DMS53 treated with DMSO at 0.1 percent for 48 hours (cell line): Measurements from ENCODE around the gene C1orf210.

ENCODE experiments used
- DNase-seq: peaks from one replicate; lab custom pipeline; 2025; ENCODE audit not compliant: unreplicated experiment; lab: John Stamatoyannopoulos, UW

C1orf210 gene

DNA sequence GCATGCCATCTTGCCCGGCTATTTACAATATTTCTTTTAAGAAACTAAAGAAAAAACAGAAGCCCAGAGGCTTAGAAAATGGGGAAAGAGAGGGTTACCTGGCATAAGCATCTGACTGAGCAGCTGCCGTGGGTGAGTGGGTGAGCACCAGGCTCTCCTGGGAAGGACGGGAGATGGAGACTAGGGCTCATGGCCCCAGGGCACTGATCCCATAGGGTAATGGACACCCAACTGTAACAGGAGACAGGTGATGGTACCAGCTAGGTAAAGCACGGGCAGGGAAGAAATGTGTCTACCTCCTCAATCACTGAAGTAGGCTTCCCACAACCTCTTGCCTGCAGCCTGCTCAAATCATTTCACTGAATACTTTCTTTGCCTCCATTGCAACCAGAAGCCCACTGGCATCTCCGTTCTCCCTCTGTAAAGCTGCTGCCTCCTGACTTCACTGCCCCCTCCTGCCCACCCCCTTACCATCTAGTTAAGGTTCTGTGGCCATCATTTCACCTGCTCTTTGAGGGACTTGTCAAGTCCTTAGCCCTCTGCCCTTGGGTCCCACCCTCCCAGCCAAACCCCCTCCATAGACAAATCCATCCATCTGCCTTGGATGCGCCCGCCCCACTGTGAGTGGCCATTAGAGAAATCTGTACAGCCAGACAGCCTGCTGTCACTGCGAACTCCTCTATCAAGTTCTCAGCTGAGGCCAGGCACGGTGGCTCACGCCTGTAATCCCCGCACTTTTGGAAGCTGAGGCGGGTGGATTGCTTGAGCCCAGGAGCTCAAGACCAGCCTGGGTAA is 9.4 kb downstream of the C1orf210 start:
- no peak for DNase-seq

DNA sequence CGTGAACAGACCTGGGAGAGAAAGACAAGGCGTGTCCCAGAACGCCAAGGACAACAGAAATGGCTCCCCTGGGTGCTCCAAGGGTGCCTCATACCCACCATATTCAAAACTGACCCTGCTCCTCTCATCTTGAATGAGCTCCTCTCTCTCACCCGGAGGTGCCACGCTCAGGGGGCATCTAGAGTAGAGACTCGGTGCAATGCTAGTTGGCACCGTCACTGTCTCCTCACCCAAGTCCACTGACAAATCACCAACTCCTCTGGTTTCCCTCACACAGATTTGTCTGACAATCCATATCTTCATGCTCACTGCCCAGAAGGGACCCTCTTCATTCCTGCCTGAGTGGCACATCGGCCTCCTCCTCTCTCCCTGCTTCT is 10.6 kb downstream of the C1orf210 start:
- DNase-seq = no peak

DNA sequence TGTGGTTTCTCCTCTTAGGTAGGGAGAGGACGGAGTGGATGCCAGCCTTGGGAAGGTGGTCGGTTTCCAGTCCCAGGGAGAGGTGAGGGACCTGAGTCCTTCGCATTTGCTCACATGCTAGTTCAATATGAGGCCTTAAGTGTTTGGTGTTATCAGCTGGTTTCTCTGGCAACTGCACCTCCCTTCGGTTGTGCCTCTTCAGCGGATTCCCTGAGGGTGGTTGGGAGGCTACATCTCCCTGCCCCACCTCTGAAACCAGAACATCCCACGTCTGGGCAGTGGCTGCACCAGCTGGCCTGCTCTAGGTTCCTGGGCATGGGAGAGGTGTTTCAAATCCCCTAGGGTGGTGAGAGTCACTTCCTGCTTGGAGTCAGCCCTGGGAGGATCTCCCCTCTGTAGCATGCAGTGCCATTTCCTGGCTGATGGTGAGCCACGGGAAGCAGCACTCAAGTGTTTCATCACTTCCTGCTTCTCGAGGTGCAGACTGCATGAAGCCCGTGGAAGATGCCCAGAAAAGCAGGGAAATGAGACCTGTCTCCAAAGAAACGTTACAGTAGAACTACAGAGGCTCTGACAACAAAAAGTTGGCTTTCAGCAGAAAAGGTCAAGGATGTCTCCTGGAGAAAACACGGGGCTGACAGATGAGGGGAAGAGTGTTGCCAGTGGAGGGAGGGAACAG is 11.1 kb downstream of the C1orf210 start:
- DNase-seq = peak; percentile 83

DNA sequence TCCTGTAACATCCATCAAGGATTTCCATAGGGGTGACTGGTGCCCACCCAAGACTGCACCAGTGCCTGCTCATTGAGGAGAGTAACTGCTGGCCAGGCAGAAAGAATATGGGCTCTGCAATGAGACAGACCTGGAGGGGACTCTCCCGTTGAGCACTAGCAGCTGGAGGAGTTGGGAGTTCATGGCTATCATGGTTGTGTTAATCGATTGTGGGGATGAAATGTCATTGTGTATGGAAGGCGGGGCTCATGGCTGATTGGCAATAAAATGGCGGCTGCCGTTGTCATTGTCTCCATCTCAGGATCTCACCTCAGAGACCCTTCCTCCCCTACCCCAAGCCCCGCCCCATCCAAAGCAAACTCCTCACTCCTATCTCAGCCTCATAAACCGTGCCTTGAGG is 11.7 kb downstream of the C1orf210 start:
- DNase-seq = no peak

- no peak for DNase-seq
These were observed 12.5 kb downstream of the C1orf210 start for GRCh38 chr1:43272576-43273571.

GRCh38 chr1:43272161-43272560 is 13.2 kb downstream of the C1orf210 start:
- no peak for DNase-seq

GRCh38 chr1:43271186-43272118 is 13.9 kb downstream of the C1orf210 start:
- no peak for DNase-seq

DNA sequence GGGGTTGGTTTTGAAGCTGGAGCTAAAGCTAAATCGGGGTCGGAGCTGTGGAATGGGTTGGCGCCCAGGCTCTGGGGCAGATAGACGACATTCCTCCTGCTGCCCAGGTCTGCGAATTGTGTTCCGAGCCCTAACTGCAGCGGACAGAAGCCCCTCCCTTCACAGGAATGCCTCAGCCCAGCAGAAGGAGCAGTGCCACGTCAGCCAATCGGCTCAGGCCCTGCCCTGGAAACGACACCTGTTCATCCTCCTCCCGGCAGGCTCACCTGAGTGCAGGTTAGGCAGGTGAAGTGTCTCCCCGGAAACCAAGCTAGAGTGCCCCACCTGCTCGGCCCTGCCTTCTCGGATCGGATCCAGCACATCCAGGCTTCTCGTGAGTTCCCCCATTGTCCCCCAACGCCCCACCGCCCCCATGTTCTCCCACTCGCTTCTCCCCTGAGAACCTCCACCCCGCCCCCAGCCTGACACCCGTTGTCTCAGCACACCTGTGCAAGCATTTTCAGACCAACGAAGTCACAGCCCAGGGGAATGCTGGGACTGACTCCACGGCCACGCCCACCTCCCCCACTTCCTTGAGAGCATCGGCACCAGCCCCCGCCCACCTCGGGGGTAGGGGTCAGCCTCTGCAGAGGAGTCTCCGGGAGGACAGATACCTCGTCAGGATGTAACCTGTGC is 14.8 kb downstream of the C1orf210 start:
- peak; percentile 92 for DNase-seq

DNA sequence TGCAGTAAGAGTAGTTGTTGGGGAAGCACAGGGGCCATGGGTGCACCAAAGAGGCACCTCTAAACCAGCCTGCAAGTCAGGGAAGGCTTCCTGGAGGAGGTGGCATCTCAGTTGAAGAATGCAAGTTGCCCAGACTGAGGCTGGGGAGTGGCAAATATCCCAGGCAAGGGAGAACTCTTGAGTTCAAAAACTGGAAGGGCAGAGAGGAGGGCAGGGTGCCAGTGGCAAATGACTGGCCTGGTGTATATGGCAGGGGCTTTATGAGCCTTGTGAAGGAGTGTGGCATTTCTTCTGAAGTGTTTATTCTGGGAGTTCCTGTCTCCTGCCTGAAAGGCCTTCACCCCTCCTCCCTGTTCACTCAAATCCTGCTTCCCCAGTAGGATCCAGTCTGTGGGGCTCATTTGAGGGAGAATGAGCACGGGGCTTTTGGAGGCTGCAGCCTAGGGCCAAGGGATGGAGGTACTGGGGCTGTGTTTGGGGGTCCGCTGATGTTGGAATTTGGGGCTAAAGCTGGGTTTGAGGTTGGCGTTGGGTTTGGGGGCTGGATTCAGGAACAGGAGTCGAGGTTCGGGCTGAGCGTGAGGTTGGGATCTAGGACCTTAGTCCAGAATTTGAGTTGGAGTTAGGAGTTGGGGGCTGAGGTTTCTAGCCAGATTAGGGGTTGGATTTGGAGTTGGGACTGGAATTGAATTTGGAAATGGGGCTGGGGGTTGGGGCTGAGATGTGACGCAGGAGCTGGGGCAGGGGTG is 15.6 kb downstream of the C1orf210 start, which contains the start of gene TMEM125:
TMEM125 (plus strand) TSS at position 357 of the 749 bp plus-strand sequence. CDS start 2,740 bp downstream, outside the sequence.
- peak; percentile 56 for DNase-seq

DNA sequence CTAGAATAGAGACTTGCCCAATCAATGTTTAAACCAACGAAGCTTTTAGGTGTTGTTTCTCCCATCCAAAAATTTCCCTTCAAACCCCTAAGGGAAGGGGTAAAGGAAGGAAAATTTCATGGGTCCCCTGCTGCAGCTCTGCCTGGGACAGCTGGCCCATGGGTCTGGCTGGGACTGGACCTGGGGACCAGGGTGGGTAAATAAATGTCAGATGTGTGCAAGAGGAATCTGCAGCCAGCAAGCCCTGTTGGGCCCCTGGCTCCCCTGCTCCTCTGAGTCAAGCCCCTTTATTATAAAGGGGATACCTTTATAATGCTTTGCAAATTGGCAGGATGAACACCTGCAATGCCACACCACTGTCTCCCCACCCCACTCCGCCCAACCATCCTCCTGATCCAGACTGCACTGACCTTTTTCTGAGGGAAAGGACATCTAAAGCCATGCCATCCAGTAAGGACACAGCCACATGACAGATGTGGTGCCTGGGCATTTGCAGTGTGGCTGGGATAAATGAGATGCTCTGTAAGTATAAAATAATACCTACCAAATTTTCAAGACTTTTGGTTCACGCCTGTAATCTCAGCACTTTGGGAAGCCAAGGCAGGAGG is 17.5 kb downstream of the C1orf210 start:
- no peak for DNase-seq

DNA sequence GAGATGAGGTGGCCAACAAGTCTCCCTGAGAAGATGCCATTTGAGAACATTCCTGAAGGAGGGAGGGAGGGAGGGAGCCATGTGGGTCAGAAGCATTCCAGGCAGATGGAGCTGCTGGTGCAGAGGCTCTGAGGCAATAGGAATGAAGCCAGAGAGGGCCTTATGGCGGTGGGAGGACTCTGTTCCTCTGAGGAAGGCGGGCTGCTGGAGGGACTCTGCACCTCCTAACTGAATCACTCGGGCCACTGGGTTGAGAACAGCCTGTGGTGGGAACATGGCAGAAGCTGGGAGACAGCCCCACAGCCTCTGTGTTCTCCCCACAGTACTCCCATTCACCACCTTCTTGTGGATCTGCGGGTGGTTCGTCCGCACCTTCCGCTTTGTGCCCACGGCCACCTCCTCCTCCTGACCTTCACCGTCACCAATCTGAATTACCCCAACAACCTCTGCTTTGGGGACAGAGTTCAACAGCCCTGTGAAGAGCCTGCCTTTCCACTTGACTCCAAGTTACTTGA is 18.0 kb downstream of the C1orf210 start:
- no peak for DNase-seq

DNA sequence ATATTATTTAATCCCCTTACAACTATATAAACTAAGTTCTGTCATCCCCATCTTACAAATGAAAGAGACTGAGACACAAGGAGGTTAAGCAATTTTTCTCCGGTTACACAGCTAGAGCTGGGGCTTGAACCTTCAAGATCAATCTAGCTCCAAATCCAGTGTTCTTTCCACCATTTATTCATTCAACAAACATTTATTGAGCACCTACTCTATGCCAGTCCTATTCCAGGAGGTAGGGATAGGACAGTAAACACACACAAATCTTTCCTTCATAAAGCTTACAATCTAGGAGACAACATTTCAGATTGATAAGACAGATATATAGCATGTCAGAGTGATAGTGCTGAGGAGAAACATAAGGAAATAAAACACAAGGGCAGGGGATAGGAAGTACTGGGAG is 18.5 kb downstream of the C1orf210 start:
- no peak for DNase-seq

DNA sequence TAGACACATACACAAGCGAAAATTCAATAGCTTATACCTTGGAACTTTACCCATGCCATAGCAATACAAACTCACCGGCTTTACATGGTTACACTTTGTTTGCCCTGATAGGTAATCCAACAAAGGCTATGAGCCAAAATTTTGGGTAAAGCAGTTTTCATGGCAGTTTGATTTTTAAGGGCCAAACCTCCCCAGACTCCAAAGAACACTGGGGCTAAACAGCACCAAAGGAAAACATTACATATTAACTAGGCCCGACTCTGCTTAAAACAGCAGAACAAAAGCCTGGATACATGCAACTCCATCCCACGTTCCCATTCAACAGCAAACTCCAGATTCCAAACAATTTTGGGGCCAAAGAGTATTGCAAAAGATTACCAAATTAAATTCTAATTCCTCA is 19.9 kb downstream of the C1orf210 start:
- no peak for DNase-seq

DNA sequence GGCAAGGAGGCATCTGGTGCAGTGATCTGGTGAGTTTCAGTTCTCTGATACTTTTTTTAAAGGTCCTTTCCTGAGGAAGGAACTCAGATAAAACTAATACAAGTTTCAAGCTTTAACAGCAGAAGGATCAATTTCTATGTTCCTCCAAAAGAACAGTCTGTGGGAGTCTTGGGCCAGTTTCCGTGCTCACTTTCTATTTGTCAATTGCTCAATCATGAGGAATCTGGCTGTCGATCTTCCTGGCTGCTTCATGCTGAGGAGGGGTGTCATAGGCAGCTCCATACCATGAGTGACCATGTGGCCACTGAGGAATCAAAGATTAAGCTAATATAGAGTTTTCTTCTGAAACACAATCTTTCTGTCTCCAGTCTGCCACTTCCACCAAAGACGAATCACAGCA is 27.0 kb downstream of the C1orf210 start:
- no peak for DNase-seq

DNA sequence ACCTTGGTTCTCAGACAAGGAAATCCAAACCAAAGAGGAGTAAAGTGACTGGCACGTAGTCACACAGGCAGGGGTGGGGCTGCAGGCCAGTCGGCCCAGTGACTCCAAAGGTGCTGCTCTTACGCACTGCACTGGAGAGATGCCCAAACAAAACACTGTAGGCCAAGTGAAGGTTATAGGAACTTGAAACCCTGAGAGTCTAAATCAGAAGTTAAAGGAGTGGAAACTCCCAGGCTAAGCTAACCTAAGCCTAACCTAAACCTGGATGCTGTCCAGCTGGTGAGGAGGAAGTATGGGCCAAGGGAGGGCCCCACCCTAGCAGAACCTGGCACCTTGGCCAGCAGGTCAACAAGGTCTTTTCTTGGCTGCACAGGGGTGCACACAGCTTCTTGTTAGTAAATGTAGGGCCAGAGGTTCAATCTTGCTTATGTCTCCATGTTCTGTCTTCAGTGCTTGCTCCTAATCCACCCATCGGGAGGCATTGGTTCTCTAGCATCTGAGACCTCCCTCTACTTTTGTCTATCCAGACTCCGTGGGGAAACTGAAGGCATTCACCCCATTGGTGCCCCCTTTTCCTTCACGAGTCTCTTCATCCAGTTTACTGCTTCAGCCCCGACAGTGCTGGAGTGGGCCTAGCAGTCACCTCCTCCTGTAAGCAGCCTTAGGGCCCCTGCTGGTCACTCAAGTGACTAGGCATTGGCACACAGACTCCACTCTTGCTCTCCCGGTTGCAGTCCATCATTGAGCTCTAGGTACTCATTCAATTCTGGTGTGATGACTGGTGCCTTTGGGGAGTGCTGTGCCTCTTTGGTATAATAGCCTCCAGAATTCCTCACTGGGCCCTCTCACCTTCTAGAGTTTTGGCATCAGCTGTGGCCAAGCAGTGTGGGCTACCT is 28.5 kb downstream of the C1orf210 start:
- no peak for DNase-seq

DNA sequence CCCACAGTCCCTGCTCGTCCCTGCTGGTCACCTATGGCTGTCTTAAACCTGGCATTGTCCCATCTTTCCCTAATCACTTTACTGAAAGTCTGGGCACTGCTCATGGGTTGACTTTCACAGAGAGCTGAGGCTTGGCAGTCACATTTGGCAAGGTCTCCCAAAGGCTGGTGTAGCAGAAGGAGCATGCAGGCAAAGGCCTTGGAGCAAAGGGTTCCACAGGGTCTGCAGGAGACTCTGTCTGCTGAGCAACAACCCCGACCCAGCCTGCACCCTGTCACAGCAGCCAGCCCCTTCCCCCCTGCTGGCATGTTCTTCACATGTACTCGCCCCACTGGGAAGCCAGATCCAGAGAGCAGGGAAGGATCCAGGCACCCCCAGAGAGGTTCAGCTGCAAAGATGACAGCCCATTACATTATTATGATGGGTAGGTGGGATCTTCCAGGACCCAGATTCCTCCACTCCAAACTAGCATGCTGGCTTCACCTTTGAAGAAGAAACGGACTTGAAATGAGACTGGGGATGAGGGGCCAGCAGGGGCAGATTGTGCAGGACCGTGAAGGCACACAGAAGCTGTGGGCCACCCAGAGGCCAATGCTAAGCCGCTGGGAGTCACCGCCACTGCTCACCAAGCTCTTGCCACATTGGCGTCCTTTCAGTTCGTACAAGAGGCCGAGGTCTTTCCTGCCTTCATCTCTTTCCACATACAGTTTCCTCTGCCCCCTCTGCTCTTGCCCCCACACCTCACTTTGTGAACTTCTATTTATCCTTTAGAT is 29.8 kb downstream of the C1orf210 start:
- DNase-seq = no peak

- DNase-seq = no peak
These were observed 31.5 kb downstream of the C1orf210 start for GRCh38 chr1:43253876-43254275.
